Choroid plexus epithelial cell (primary cell): ENCODE results near the gene CASP6.

Experiments used
- DNase-seq: peaks from one replicate; pipeline ENCODE4 v3.0.0-alpha.2; 2010; ENCODE audit warnings: low read depth
- H3K4me3 ChIP-seq: 2 replicates; pipeline ENCODE4 v1.5.1; 2011; ENCODE audit warnings: low read depth, mild to moderate bottlenecking, control low read depth, low read length, moderate library complexity
- TF ChIP-seq, protein P1 (sequence below): conservative IDR thresholded peaks from 2 replicates; pipeline ENCODE4 v1.5.1; 2011; ENCODE audit warnings: low read depth, mild to moderate bottlenecking, control low read depth, inconsistent platforms, low read length, moderate library complexity

CASP6 gene

DNA sequence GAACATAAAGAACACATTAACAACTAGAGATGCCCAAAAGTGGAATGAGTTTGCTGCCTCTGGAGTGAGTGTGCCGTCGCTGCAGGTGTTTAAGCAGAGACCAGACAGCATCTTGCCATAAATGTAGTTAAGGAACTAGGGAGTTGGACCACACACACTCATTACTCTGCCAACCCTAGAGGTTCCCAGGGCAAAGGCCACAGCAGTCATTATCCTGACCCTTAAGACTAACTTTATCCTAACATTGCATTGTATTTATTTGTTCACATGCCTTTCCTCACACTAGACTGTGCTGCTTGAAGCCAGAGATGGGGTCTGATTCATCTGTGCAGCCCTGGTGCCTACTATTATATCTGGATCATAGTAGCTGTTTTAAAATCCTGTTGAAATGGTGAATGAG is 43.5 kb upstream of the CASP6 start:
- DNase-seq = no peak
- TF ChIP-seq, protein P1, sequence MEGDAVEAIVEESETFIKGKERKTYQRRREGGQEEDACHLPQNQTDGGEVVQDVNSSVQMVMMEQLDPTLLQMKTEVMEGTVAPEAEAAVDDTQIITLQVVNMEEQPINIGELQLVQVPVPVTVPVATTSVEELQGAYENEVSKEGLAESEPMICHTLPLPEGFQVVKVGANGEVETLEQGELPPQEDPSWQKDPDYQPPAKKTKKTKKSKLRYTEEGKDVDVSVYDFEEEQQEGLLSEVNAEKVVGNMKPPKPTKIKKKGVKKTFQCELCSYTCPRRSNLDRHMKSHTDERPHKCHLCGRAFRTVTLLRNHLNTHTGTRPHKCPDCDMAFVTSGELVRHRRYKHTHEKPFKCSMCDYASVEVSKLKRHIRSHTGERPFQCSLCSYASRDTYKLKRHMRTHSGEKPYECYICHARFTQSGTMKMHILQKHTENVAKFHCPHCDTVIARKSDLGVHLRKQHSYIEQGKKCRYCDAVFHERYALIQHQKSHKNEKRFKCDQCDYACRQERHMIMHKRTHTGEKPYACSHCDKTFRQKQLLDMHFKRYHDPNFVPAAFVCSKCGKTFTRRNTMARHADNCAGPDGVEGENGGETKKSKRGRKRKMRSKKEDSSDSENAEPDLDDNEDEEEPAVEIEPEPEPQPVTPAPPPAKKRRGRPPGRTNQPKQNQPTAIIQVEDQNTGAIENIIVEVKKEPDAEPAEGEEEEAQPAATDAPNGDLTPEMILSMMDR = no peak
- H3K4me3 ChIP-seq = no peak overlapping the region

GRCh38 chr4:109745830-109746229 is 42.6 kb upstream of the CASP6 start:
- no peak overlapping the region for H3K4me3 ChIP-seq
- TF ChIP-seq, protein P1 = no peak
- DNase-seq = no peak

DNA sequence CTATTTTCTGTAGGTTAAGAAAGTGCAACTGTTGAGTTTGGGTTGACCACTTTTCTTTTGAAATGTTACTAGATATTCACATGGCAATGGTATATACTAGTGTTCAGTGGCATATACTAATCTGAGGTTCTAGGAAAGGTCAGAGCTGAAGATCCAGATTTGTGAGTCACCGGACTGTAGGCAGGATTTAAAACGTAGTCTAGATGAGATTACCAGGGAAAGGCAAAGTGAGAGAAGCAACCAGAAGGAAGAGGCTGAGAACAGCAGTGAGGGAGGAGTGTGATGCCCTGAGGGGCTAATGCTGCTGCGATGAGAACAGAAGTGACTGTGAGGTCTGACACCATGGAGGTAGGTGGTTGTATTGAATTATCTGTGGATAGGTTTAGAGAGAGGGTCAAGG is 36.3 kb upstream of the CASP6 start:
- peak; percentile 47 for DNase-seq
- no peak overlapping the region for H3K4me3 ChIP-seq
- TF ChIP-seq, protein P1 = no peak

DNA sequence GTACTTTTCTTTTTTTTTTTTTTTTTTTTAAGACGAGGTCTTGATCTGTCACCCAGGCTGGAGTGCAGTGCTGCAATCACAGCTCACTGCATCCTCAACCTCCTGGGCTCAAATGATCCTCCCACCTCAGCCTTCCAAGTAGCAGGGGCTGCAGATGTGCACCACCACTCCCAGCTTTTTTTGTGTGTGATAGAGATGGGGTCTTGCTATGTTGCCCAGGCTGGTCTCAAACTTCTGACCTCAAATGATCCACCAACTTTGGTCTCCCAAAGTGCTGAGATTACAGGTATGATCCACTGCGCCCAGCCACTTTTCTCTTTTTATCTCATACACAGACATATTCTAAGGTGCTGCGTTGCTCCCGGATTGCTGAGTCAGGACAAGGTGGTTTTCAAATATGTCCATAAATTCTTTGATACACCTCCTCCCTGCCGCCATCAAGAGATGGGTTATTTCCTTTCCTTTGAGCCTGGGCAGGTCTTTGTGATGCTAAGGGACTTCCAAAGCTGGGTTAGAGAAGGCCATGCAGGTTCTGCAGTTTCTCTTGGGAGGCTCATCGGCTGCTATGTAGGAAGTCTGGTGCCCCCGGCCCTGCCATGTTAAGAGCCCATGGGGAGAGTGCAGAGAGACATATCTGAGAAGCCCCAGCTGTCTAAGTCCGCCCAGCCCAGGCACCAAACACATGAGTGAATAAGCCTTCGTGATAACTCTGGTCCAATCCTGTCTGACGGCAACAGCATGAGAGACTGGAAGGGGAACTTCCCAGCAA is 35.0 kb upstream of the CASP6 start:
- TF ChIP-seq, protein P1 = no peak
- H3K4me3 ChIP-seq = no peak overlapping the region
- DNase-seq = no peak

DNA sequence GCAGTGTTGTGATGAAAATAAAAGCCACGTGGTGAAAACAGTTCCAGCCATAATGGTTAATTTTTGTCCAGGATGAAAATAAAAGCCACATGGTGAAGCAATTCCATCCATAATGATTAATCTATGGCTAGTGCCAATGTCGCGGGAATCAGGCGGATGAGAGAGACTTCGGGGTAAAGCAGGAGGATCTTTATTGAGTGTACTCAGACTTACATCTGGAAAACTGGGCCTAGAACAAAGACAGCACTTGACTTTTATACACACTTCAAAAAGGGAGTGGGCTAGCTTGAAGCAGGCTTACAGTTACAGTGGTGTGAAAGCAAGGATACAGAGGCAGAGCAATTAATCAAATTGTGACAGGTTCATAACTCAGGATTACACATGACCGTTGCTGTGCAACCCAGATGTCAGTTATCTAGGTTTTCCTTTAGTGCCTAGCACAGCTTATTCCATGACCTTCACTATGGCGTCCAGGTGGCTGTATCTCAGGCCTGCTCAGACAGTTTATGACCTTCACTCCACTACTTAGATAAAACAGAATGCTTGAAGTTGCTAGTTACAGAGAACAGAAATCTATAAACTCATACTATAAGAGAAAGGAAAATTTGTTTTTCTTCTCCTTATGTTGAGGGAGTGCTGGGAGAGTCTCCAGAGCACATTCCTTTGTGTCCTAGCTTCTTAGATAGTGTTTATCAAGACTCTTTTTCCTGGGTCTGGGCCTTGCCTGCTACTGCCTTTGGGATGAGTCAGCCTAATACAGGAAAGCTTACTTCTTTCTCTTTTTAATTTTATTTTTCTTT is 32.5 kb upstream of the CASP6 start:
- DNase-seq = peak; percentile 41
- TF ChIP-seq, protein P1 = no peak
- no peak overlapping the region for H3K4me3 ChIP-seq

GRCh38 chr4:109733728-109734127 is 30.5 kb upstream of the CASP6 start:
- no peak for DNase-seq
- H3K4me3 ChIP-seq = no peak overlapping the region
- TF ChIP-seq, protein P1 = no peak
